ENCODE data around the gene ZNF521.

The ZNF521 gene

DNA sequence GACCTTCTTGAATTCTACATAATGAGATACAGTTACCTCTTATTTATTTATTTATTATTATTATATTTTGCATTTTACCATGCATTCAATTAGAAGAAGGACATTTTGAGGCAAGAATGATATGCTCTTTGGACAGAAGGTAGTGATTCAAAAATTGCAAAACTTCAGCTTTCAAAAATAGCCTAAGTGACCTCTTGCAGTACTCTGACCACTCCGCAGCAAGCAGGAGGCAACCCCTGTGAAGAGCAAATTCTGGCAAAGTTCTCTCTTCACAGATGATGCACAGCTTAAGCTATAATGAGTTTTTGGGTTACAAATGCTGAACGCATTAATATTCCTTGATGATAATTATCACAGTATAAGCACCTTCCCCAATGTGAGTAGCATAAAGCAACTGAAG lies 170.0 kb downstream of the ZNF521 start:
- no peaks in the 10 kb centered on the region for H3K27me3 ChIP-seq (ENCODE audit: low read length)
- H3K4me3 ChIP-seq (ENCODE audit: insufficient read depth, low read length, poor library complexity, severe bottlenecking), result no peak overlapping the region
- no peaks in the 10 kb centered on the region for H3K9me3 ChIP-seq (ENCODE audit: insufficient read depth, low read length)
- no peak overlapping the region for H3K9ac ChIP-seq (ENCODE audit: low read length)
- no peaks in the 10 kb centered on the region for H3K9me2 ChIP-seq (replicated peaks; ENCODE audit: insufficient read depth, low read length)
- H2AFZ ChIP-seq (ENCODE audit: low read depth, low read length, severe bottlenecking), result no peak overlapping the region
- H3F3A ChIP-seq (ENCODE audit: insufficient read depth), result no peaks in the 10 kb centered on the region
- H3K79me2 ChIP-seq (ENCODE audit: insufficient read depth, low read length), result no peaks in the 10 kb centered on the region
- H4K20me1 ChIP-seq (ENCODE audit: low read depth, low read length), result no peaks in the 10 kb centered on the region
- no peak for TF ChIP-seq EZH2phosphoT487 (conservative IDR thresholded peaks at IDR 0.05; ENCODE audit: low read length)
- TF ChIP-seq, protein P1, sequence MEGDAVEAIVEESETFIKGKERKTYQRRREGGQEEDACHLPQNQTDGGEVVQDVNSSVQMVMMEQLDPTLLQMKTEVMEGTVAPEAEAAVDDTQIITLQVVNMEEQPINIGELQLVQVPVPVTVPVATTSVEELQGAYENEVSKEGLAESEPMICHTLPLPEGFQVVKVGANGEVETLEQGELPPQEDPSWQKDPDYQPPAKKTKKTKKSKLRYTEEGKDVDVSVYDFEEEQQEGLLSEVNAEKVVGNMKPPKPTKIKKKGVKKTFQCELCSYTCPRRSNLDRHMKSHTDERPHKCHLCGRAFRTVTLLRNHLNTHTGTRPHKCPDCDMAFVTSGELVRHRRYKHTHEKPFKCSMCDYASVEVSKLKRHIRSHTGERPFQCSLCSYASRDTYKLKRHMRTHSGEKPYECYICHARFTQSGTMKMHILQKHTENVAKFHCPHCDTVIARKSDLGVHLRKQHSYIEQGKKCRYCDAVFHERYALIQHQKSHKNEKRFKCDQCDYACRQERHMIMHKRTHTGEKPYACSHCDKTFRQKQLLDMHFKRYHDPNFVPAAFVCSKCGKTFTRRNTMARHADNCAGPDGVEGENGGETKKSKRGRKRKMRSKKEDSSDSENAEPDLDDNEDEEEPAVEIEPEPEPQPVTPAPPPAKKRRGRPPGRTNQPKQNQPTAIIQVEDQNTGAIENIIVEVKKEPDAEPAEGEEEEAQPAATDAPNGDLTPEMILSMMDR (IDR thresholded peaks at IDR 0.05; ENCODE audit: insufficient read depth, low read length, poor library complexity, severe bottlenecking), result no peak
- no peak overlapping the region for H3K27ac ChIP-seq (ENCODE audit: low read depth, low read length)
- H3K36me3 ChIP-seq (ENCODE audit: low read length), result no peaks in the 10 kb centered on the region
- no peak overlapping the region for H3K4me2 ChIP-seq (ENCODE audit: low read depth, low read length, poor library complexity, severe bottlenecking)

DNA sequence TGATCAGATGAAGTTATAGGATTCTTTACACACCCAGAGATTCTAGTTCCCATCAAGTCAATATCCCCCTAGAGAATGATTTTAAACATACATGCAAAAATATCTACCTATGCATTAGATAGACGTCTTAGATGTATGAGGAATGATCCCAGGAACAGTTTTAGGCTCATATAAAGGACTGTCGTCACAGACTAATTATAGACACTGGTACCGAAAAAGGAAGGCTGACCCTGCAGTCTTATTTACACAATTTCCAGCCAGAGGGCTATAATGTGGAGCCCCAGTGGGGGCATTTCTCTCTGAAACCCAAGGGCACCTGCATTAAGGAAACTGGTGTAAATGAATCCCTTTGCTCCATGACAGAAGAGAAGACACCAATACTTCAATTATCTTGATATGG lies 170.4 kb downstream of the ZNF521 start:
- H3K9me3 ChIP-seq (ENCODE audit: insufficient read depth, low read length), result no peaks in the 10 kb centered on the region
- no peaks in the 10 kb centered on the region for H3K9me2 ChIP-seq (replicated peaks; ENCODE audit: insufficient read depth, low read length)
- H3K4me3 ChIP-seq (ENCODE audit: insufficient read depth, low read length, poor library complexity, severe bottlenecking), result no peak overlapping the region
- no peak overlapping the region for H2AFZ ChIP-seq (ENCODE audit: low read depth, low read length, severe bottlenecking)
- H4K20me1 ChIP-seq (ENCODE audit: low read depth, low read length), result no peaks in the 10 kb centered on the region
- H3K4me2 ChIP-seq (ENCODE audit: low read depth, low read length, poor library complexity, severe bottlenecking), result no peak overlapping the region
- no peaks in the 10 kb centered on the region for H3K36me3 ChIP-seq (ENCODE audit: low read length)
- no peak overlapping the region for H3K27ac ChIP-seq (ENCODE audit: low read depth, low read length)
- H3K79me2 ChIP-seq (ENCODE audit: insufficient read depth, low read length), result no peaks in the 10 kb centered on the region
- H3K27me3 ChIP-seq (ENCODE audit: low read length), result no peaks in the 10 kb centered on the region
- H3K9ac ChIP-seq (ENCODE audit: low read length), result no peak overlapping the region
- no peaks in the 10 kb centered on the region for H3F3A ChIP-seq (ENCODE audit: insufficient read depth)
- TF ChIP-seq, protein P1 (IDR thresholded peaks at IDR 0.05; ENCODE audit: insufficient read depth, low read length, poor library complexity, severe bottlenecking), result no peak
- TF ChIP-seq EZH2phosphoT487 (conservative IDR thresholded peaks at IDR 0.05; ENCODE audit: low read length), result no peak

DNA sequence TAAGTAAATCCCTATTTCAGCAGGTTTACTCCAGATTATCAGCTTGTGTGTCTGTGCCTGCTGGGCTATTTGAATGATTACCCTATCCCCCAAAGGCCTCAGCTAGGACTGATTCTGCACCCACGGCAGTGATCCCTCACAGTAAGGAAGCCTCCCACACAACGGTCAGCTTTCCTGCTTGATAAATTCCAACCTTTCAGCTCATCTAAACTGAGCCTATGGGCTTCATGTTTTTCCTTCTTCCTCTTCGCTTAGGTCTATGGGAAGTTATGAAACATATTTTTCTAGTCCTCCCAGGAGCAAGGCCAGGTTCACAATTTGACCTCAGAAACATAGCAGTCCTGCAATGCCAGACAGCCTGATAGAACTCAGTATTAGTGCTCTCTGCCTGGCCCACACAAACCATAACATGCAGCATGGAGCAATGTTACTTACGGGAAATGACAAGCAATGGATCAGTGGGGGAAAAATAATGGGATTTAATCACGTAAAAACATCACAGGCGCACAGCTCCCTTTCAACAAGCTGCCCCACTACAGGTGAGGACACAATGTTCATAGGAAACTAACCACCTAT lies 170.9 kb downstream of the ZNF521 start:
- Histone ChIP-seq H3F3A (ENCODE audit: insufficient read depth) (no peaks in the 10 kb centered on the region), H3K9ac (ENCODE audit: low read length) (no peak overlapping the region), H4K20me1 (ENCODE audit: low read depth, low read length) (no peaks in the 10 kb centered on the region), H3K9me3 (ENCODE audit: insufficient read depth, low read length) (no peaks in the 10 kb centered on the region), H3K27me3 (ENCODE audit: low read length) (no peaks in the 10 kb centered on the region), H2AFZ (ENCODE audit: low read depth, low read length, severe bottlenecking) (no peak overlapping the region), H3K9me2 (replicated peaks; ENCODE audit: insufficient read depth, low read length) (no peaks in the 10 kb centered on the region), H3K36me3 (ENCODE audit: low read length) (no peaks in the 10 kb centered on the region), H3K79me2 (ENCODE audit: insufficient read depth, low read length) (no peaks in the 10 kb centered on the region), H3K4me2 (ENCODE audit: low read depth, low read length, poor library complexity, severe bottlenecking) (no peak overlapping the region), H3K4me3 (ENCODE audit: insufficient read depth, low read length, poor library complexity, severe bottlenecking) (no peak overlapping the region), H3K27ac (ENCODE audit: low read depth, low read length) (no peak overlapping the region)
- no peak for TF ChIP-seq EZH2phosphoT487 (conservative IDR thresholded peaks at IDR 0.05; ENCODE audit: low read length)
- TF ChIP-seq, protein P1 (IDR thresholded peaks at IDR 0.05; ENCODE audit: insufficient read depth, low read length, poor library complexity, severe bottlenecking), result no peak

Data from SU-DHL-6 (cell line).